Measurements from ENCODE around the gene ADAM10.

The ADAM10 gene

GRCh38 chr15:58755956-58756355, 6.4 kb upstream of the ADAM10 start:
- DNase-seq (ENCODE audit: low read depth in 2 of 2, low spot score in 1 of 2): no peak

GRCh38 chr15:58755350-58755749, 5.8 kb upstream of the ADAM10 start:
- no peak for DNase-seq (ENCODE audit: low read depth in 2 of 2, low spot score in 1 of 2)

GRCh38 chr15:58752716-58753115, 3.2 kb upstream of the ADAM10 start:
- no peak for DNase-seq (ENCODE audit: low read depth in 2 of 2, low spot score in 1 of 2)

GRCh38 chr15:58748852-58749531, 515 bp downstream of the ADAM10 start:
- DNase-seq (ENCODE audit: low read depth in 2 of 2, low spot score in 1 of 2): peak in 1 of 2 donors; percentile 12

- no peak for DNase-seq (ENCODE audit: low read depth in 2 of 2, low spot score in 1 of 2)
Observed at GRCh38 chr15:58748040-58748851, 1.3 kb downstream of the ADAM10 start.

DNA sequence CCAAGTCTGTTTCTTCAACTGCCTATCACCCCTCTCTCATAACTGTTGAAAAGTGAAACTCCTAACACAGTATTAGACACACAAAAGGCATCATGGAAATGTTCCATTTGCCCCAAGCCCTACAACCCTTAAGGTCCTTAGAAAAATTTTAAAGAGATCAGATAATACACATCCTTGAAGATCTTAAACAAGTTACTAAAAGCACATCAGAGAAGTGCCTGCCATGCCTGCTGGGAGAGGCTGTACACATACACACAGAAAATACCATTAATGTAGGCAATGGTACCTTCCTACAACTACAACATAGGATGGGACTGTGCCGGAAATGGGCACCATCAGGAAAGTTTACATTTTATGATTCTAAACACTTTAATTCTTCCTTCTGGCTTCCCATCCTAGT, 3.3 kb downstream of the ADAM10 start:
- DNase-seq (ENCODE audit: low read depth in 2 of 2, low spot score in 1 of 2): no peak

DNA sequence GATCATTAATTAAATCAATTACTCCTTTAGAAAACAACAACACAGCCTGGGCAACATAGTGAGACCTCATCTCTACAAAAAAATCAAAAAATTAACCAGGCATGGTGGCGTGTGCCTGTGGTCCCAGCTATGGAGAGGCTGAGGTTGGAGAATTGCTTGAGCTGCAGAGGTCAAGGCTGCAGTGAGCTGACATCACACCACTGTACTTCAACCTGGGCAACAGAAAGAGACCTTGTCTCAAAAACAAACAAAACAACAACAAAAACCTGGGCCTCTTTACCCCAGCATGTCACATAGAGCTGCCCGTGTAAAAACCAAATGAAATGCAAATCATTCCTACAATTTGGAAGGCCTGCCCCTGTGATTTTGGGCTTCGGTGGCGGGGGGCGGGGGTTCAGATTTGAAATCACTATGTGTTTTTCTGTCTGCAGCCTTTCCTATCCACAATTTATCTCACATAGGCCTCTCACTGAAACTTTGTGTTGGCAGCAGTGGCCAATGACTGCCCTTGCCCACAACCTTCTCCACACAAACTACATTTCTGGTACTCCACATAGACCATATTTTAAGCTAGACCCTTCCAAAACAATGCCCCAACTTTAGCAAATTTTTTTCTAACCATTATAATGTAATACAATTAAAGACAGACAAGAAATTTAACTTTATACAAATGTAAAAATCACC, 6.5 kb downstream of the ADAM10 start:
- no peak for DNase-seq (ENCODE audit: low read depth in 2 of 2, low spot score in 1 of 2)

DNA sequence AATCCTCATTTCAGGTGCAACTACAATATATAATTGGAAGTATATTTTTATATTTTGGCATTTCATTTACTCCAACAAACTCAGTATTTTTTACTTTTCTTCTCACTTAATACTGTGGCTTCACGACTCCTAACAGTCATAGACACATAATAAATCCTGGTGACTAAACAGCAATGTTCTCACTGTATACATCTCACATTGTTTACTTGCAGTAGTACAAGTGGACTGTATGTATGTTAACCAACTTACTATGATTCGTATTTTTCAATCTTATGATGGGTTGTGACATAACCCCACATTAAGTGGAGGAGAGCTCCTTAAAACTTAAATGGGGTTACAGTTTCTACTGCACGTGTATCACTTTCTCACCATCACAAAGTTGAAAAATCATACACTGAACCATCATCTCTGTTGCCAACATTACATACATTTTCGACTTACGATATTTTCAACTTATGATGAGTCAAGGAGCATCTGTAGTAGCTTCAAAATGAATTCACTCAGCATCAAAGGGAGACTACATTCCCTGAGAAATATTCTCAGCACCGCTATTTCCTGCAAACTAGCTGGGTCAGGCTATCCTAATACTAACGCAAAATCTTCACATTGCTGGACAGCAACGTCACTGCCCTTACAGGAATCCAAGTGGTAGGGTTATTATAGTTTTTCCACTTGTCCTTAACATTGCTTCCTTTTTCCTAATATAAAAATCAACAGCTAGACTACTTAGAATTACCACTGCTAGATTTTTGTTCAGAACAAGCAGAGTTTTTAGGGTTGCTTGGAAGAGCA, 7.3 kb downstream of the ADAM10 start:
- no peak for DNase-seq (ENCODE audit: low read depth in 2 of 2, low spot score in 1 of 2)

DNA sequence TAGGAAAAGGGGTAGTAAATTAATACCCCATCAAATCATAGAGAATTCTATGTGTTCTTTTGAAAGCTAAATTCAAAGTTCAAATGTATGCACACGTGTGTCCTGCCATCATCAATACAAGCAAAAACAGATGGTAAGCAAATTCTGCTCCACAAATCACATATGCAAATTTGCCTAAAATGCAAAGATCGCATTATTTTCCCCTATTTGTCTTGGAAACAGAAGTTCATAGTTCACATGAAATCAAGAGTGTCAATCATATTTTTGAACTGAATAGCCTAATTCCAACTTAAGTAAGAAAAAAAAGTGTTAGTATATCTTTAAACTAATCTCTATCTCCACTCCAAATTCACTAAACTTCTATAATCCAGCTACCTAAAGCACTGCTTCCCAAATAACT, 8.5 kb downstream of the ADAM10 start:
- DNase-seq (ENCODE audit: low read depth in 2 of 2, low spot score in 1 of 2): no peak

GRCh38 chr15:58740436-58740835, 9.1 kb downstream of the ADAM10 start:
- DNase-seq (ENCODE audit: low read depth in 2 of 2, low spot score in 1 of 2): no peak

DNA sequence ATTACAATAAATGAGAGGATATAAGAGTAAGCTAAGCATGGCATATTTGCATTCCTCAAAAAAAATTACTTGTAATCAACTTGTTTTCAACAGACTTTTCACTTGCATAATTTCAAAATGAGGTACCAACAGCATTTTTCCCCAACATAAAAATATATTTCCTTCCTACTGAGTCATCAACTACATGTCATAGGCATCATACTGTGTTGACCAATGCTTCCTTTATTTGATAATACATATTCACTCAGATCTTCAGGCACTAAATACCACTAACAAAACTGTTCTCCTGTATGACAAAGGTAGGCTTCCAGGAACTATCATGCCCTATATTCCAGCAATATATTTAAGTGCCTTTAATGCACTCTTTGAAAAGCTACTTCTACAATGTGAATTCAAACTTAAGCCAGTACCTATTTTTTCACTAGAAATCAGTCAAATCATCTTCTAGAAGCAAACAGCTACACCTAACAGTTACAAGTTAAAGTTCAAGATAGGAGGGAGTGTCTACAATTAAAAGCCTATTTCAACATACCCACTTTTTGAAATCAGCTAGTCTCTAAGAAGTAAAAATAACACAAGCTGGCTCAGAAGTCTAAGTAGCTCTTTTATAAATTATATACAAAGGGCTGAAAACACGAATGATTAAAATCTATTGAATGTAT, 11.3 kb downstream of the ADAM10 start:
- no peak for DNase-seq (ENCODE audit: low read depth in 2 of 2, low spot score in 1 of 2)

DNA sequence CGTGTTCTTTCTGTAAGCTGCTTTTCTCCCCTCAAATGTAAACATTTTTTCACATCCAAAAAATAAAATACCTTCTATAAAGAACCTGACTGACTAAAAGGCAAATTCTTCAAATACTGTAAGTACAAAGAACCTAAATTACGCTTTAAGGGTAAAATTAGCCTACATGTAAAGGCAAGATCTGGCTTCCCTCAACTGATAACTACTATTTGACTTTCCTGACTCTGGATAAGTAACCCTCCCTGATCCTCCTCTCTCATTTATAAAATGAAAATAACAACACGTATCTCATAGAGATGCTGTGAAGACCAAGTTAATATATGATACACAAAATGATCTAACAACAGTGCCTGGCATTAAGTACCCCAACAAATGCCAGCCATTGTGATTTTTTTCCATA, 12.2 kb downstream of the ADAM10 start:
- no peak for DNase-seq (ENCODE audit: low read depth in 2 of 2, low spot score in 1 of 2)

- no peak for DNase-seq (ENCODE audit: low read depth in 2 of 2, low spot score in 1 of 2)
Observed at GRCh38 chr15:58736018-58736643, 13.4 kb downstream of the ADAM10 start.

GRCh38 chr15:58734859-58735258, 14.6 kb downstream of the ADAM10 start:
- no peak for DNase-seq (ENCODE audit: low read depth in 2 of 2, low spot score in 1 of 2)

DNA sequence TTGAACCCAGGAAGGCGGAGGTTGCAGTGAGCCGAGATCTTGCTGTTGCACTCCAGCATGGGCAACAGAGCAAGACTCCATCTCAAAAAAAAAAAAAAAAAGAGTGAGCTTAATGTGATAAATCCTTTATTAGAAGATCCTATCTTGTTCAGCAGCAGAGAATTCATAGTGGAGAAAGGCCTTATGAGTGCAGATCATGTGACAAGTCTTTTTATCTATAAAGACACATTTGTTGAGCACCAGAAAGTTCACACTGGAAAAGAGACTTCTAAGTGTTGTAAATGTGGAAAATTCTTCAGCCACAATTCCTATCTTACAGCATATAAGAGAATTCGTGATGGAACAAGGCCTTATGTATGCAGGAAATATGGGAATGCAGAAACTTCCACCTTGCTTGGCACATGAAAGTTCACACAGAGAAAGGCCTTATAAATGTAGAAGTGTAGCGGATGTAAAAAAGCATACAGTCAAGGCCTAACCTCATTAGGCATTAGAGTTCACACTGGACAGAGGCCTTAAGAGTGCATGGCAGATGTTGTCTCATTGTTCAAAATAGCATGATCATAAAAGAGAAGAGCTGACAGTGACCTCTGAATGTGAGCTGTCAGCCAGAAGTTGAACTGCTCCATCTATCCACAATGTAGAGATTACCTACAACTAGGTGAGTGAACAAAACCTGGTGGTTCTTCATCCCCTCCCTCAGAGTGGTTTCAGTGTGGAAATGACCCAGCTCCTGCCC, 16.7 kb downstream of the ADAM10 start:
- DNase-seq (ENCODE audit: low read depth in 2 of 2, low spot score in 1 of 2): no peak

DNA sequence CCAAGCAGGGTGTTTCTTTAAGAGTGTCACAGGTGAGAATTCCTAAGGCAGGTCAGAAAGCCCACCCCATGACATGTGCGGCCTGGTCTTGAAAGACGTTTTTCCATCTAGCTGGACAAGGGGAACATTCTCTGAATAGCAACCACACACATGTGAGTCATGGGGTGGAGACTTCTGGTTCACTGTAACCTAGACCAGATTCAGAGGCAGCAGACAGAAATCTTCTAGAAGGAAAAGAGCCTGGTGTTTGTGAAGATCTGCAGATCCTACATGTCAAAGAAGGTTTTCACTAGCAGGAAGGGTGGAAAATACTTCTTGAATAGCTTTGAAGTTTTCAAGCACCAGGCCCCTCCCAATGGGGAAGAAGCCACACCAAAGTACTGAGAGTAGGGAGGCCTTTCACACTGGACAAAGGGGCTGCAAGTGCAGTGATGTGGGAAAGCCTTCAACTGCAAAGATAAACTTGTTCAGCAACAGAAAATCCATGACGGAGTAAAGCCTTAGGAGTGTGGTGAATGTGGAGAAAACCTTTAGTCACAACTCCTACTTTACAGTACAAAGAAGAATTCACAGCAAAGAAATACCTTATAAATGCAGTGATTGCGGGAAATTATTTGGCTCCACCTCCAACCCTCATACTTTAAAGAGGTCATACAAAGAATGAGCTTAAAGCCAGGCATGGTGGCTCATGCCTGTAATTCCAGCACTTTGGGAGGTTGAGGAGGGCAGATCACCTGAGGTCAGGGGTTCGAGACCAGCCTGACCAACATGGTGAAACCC, 17.6 kb downstream of the ADAM10 start:
- no peak for DNase-seq (ENCODE audit: low read depth in 2 of 2, low spot score in 1 of 2)

- DNase-seq (ENCODE audit: low read depth in 2 of 2, low spot score in 1 of 2): no peak
Observed at GRCh38 chr15:58726867-58727266, 22.6 kb downstream of the ADAM10 start.

GRCh38 chr15:58724466-58724865, 25.0 kb downstream of the ADAM10 start:
- no peak for DNase-seq (ENCODE audit: low read depth in 2 of 2, low spot score in 1 of 2)

DNA sequence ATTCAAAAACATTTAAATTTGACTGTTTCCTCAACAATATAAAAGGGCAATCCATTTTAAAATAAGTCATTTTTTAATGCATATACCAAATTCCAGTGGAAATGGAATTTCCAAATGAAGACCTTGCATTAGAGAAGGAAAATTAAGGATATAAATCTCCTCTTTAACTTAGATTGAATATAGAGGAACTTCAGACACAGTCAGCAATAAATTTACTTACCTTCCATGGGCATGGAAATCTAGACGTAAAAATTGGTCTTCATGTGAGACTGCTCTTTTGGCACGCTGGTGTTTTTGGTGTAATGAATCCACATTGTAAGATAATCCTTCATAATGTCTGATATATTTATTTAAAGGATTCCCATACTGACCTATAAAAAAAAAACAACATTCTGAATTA, 32.1 kb downstream of the ADAM10 start:
- DNase-seq (ENCODE audit: low read depth in 2 of 2, low spot score in 1 of 2): no peak
